DMS53 treated with DMSO at 0.1 percent for 48 hours (cell line): ENCODE data around the gene UBE2D2.
"Not testable (repeated sequence)": the region's sequence is repeated elsewhere in the genome, so short reads cannot be mapped to it uniquely, and the experiment has no call there.

Experiments used
- DNase-seq: peaks from one replicate; lab custom pipeline; 2025; ENCODE audit not compliant: unreplicated experiment; lab: John Stamatoyannopoulos, UW

UBE2D2 gene

DNA sequence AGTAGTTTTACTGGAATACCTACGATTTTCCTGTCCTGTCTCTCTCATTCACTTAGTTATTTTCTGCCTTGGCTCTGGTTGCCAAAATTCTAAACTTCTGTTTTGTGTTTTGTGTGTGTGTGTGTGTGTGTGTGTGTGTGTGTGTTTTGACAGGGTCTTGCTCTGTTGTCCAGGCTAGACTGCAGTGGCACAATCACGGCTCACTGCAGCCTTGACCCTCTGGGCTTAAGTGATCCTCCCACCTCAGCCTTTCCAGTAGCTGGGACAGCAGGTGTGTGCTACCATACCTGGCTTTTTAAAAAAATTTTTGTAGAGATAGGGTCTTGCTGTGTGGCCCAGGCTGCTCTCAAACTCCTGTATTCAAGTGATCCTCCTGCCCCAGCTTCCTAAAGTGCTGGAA, 17.2 kb downstream of the UBE2D2 start:
- DNase-seq: no peak

DNA sequence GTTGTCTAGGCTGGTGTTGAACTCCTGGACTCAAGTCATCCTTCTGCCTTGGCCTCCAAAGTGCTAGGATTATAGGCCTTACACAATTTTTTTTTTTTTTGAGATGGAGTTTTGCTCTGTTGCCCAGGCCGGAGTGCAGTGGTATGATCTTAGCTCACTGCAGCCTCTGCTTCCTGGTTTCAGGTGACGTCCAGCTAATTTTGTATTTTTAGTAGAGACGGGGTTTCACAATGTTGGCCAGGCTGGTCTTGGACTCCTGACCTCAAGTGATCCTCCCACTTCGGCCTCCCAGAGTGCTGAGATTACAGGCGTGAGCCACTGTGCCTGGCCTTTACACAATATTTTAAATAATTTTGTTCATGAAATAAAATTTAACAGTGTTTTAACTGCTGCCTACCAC, 21.0 kb downstream of the UBE2D2 start:
- DNase-seq: not testable (repeated sequence)

DNA sequence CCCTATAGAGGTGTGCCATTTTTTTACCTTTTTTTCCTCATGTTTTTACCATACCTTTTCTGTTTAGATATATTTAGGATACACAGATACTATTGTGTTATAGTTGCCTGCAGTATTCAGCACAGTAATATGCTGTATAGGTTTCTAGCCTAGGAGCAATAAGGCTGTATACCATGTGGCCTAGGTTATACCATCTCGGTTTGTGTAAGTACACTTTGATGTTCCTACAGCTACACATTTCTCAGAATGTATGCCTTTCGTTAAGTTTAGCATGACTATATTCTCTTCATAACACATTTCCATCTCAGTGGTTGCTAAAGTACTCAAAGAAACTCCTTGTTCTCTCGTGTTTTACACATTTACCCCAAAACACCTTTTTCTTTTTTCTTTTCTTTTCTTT, 23.0 kb downstream of the UBE2D2 start:
- DNase-seq: no peak

DNA sequence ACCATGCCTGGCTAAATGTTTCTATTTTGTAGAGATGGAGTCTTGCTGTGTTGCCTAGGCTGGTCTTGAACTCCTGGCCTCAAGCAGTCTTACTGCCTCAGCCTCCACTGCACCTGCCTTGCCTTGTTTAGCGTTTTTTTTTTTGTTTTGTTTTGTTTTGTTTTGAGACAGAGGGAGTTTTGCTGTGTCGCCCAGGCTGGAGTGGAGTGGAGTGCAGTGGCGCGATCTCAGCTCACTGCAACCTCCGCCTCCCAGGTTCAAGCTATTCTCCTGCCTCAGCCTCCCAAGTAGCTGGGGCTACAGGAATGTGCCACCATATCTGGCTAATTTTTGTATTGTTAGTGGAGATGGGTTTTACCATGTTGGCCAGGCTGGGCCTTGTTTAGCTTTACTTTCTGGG, 27.0 kb downstream of the UBE2D2 start:
- not testable (repeated sequence) for DNase-seq

DNA sequence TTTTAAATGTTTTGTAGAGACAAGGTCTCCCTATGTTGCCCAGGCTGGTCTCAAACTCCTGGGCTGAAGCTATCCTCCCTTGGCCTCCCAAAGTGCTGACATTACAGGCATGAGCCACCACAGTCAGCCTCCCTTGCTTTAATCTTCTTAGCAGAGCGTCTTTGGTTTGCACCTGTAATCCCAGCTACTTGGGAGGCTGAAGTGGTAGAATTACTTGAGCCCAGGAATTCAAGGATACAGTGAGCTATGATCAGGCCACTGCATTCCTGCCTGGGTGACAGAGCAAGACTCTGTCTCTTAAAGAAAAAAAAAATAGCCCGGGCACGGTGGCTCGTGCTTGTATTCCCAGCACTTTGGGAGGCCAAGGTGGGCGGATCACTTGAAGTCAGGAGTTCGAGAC, 27.8 kb downstream of the UBE2D2 start:
- DNase-seq: no peak

DNA sequence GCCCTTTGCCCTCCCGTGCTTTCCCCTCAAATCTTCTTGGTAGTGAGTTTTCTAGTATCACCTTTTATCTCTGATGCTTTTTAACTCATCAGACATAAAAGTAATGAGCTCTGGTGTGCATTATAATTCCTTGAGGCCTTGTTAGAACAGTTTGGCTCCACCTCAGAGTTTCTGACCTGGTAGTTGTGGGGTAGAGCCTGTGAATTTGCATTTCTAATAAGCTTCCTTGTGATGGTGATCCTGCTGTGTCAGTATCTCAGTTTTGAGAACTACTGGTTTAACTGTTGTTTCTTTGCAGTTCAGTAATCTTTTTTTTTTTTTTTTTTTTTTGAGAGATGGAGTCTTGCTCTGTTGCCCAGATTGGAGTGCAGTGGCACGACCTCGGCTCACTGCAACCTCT, 31.1 kb downstream of the UBE2D2 start:
- no peak for DNase-seq

DNA sequence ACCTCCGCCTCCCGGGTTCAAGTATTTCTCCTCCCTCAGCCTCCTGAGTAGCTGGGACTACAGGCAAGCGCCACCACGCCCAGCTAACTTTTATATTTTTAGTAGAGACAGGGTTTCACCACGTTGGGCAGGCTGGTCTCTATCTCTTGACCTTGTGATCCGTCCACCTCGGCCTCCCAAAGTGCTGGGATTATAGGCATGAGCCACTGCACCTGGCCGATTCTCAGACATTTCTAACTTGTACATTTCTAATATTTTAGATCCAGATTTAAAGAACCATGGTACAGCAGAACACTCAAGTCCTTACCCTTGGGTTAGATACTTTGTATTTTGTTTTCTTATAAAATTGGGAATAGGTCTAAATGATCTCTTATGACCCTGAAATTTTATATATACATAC, 31.9 kb downstream of the UBE2D2 start:
- not testable (repeated sequence) for DNase-seq

DNA sequence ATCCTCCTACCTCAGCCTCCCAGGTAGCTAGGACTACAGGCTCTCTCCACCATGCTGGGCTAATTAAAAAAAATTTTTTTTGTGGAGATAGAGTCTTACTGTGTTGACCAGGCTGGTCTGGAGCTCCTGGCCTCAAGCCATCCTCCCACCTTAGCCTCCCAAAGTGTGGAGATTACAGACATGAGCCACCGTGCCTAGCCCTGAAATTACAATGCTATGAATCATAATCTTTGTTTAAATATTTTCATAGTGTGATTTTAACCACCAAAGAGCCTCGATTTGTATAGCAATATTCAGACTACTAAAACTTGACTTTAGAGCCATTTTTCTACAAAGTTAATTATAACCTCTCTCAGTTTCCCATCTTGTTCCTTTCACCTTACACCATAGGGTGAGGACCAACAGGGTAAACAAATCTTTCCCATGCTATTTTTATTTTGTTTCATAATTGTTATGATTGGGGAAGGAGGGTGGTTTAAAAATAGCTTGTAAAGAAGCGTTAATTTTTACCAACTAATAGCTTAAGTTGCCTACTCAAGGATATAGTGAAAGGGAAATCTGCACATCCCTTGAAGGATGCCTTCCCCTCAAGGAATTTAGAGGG, 32.7 kb downstream of the UBE2D2 start:
- DNase-seq: no peak

DNA sequence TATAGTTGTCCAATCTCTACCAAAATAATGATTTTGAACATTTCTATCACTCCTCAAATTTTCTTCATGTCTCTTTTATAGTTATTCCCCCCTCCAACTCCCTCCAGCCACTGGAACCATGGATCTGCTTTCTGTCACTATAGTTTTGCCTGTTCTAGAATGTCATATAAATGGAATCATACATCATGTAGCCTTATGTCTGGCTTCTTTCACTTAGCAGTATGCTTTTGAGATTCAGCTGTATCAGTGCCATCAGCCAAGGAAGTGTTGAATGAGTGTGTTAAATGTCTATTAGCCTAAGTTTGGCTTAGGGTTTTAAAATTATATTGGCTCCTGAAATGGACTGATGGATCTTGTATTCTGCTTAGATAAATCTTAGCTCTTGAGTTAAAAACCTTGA, 36.0 kb downstream of the UBE2D2 start:
- no peak for DNase-seq

DNA sequence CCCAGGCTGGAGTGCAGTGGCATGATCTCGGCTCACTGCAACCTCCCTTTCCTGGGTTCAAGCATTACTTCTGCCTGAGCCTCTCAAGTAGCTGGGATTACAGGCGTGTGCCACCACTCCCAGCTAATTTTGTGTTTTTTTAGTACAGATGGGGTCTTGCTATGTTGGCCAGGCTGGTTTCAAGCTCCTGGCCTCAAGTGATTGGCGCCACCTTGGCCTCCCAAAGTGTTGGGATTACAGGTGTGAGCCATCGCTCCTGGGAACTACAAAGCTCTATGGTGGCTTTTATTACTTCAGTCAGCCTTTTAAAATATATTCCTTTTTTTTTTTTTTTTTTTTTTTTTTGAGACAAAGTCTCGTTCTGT, 37.4 kb downstream of the UBE2D2 start:
- not testable (repeated sequence) for DNase-seq

DNA sequence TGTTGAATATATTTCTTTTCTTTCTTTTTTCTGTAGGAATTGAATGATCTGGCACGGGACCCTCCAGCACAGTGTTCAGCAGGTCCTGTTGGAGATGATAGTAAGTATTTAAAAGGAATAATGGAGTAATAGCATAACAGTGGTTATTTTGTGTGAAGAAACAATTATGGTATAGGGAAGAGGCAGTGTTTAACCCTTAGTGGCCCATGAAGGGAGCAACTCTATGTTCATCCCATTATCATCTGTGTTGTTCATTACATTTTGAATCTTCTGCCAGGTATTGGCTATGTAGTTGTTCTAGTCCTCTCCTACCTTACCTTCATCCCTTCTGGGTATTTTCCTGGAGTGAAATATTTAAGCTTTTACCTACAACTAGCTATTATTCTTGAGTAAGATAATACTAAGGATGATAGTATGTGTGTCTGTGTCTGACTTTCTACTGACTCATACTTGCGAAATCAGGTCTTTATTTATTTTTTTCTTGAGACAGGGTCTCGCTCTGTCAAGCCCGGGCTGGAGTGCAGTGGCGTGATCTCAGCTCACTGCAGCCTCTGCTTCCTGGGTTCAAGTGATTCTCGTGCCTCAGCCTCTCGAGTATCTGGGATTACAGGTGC, 39.3 kb downstream of the UBE2D2 start:
- no peak for DNase-seq

DNA sequence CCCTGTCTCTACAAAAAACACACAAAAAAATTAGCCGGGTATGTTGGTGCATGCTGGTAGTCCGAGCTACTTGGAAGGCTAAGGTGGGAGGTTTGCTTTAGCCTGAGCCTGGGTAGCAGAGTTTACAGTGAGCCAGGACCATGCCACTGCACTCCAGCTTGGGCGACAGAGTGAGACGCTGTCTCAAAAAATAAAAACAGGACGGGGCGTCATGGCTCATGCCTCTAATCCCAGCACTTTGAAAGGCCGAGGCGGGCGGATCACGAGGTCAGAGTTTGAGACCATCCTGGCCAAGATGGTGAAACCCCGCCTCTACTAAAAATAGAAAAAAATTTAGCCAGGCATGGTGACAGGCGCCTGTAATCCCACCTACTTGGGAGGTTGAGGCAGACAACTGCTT, 40.3 kb downstream of the UBE2D2 start:
- no peak for DNase-seq

DNA sequence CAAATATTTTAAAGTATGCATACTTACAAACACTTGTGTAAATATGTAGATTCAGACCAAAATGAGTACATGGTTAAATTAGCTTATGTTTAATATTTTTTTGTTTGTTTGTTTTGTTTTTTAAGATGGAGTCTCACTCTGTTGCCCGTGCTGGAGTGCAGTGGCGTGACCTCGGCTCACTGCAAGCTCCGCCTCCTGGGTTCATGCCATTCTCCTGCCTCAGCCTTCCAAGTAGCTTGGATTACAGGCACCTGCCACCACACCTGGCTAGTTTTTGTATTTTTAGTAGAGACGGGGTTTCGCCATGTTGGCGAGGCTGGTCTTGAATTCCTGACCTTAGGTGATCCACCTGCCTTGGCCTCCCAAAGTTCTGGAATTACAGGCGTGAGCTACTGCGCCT, 40.8 kb downstream of the UBE2D2 start:
- DNase-seq: not testable (repeated sequence)

DNA sequence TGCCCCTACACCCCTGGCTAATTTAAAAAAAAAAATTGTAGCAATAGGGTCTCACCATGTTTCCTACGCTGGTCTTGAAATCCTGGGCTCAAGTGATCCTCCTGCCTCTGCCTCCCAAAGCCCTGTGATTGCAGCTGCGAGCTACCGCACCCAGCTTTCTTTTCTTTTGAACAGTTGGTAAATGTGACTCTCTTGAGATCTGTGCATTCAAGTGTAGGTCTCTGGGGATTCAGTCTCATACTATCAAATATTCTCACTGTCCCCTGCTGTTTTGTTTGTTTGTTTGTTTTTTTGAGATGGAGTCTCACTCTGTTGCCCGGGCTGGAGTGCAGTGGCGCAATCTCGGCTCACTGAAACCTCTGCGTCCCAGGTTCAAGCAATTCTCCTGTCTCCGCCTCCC, 44.7 kb downstream of the UBE2D2 start:
- no peak for DNase-seq

DNA sequence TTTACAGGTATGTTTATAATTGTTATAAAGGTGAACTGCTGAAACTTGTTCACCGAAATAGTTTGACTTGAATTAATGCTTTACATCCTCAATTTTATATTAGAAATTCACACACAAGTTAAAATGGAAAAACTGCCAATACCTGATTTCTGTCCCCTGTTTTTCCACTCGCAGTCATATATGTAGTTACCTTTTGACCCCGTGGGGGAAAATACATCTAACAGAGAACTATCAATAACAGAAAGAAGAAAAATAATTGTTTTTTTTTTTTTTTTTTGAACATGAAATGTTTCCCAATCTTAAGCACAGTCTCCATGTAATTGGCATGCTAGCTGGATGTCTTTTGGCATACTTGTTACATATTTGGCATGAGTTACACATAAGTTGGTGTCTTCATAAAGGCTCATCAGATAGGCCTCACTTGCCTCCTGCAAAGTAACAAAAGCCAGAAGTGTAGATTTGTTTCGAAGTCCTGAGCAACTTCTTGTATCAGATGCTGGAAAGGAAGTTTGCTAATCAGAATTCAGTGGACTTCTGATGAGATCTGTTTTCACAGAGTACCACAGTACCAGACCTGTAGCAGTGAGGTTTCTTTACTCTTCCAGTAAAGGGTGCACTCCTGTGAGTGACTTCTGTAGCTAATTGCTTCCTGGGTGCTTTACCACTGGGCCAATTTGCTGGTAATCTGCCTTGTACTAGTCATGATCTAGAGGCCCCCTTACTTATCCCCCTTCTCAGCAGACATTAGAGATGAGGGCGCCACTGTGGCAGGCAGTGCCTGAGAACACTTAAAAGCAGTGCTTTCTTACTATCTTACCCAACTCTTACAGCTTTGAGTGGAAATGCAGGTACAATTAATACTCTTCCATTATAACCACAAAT, 50.8 kb downstream of the UBE2D2 start:
- DNase-seq: no peak

DNA sequence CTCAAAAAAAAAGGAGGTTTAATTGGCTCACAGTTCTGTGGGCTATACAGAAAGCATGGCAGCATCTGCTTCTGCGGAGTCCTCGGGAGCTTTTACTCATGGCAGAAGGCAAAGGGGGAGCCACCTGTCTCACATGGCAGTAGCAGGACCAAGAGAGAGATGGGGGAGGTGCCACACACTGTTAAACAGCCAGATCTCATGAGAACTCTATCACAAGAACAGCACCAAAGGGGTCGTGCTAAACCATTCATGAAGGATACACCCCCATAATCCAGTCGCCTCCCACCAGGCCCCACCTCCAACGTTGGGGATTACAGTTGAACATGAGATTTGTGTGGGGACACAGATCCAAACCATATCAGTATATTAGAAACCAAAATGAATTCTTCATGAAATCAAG, 58.7 kb downstream of the UBE2D2 start:
- no peak for DNase-seq

DNA sequence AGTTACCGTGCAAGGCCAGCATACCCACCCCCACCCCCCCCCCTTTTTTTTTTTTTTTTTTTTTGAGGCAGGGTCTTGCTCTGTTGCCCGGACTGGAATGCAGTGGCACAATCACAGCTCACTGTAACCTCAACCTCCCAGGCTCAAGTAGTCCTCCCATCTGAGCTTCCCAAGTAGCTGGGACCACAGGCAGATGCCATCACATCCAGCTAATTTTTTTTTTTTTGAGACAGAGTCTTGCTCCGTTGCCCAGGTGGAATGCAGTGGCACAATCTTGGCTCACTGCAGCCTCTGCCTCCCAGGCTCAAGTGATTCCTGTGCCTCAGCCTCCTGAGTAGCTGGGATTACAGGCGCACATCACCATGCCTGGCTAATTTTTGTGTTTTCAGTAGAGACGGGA, 64.3 kb downstream of the UBE2D2 start:
- DNase-seq: not testable (repeated sequence)

DNA sequence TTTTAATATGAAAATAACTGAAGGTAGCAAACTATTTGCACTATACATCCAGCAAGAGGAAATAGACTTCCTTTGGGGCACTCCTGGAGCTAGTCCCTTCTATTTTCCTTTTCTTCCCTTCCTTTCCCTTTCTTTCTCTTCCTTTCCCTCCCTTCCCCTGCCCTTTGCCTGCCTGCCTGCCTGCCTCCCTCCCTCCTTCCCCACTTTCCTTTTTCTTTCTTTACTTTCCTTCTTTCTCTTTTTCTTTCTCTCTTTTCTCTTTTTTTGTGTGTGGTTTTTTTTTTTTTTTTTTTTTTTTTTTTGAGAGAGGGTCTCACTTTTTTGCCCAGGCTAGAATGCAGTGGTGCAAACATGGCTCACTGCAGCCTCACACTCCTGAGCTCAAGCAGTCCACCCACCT, 69.7 kb downstream of the UBE2D2 start:
- no peak for DNase-seq

DNA sequence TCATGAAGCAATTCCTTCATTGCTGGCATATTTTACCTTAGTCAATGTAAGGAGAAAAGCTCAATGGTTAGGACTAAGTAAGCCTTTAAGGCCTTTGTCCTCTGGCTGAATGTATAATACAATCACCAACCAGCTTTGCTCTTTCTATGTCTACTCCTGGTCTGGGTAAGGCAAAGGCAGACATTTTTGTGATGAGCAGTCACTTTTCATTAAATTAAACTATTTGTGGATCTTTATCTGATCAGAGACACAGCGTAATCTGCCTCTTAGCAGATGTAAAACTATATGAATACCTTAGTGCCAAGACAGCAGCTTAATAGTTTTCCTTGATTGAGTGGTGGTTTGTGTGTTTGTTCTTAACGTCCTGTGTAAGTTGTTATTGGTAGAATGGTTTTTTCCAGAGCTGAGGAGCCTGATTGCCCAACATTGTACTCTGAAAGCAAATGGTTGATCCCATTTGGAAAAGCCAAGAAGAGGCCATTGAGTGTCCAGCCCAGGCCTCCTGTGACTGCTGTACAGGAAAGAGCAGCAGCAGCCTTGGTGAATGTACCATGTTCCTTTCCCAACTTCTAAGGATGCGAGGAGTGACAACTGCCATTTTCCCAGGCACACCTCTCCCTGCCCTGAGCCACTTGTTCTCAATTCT, 70.5 kb downstream of the UBE2D2 start:
- no peak for DNase-seq

DNA sequence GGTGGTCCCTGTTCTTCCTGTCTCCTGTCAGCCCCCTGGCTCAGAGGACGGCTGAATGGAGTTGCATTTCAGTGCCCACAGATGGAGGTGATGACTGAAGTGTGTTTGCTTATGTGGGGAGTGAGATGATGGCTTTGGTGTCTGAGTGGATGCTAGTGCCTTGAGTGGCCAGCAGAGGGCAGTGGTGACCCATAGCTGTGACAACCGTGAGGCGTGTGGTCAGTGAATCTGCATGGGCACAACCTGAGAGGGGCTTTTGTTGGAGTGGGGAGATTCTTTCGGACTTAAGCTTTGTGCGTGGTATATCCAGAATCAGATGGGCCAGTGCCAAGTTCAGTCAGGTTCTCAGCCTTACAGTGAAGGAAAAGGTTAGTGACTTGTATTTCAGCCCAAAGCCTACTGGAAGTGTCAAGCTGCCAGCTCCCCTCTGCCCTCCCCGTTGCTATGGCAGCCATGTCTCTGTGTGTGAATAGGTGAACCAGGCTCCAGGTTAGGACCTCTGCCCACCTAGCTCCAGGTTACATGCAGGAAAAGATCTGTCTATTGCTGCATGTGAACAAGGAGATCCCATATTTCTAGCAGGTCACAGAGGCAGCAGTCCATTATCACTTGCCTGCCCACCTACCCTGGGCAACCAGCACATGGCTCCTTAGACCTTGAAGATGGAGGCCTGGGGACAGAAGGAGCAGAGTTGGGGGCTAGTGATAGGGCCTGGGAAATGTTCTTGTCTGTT, 72.3 kb downstream of the UBE2D2 start:
- peak; percentile 90 for DNase-seq

DNA sequence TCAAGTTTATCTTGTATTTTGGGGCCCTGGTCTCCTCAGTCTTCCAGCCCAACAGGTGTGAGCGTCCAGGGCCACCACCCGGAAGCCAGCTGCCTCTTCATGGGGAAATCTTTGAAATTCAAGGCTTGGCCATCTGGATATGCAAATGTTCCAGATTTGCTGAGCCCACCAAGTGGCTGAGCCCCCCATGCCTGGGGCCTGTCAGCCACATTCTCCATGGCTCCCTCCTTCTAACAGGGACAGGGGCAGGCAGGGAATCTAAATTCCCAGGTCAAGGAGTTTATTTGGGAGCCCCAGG, 72.8 kb downstream of the UBE2D2 start:
- no peak for DNase-seq
